ENCODE measurements around the gene INPP5A.

Gene INPP5A

DNA sequence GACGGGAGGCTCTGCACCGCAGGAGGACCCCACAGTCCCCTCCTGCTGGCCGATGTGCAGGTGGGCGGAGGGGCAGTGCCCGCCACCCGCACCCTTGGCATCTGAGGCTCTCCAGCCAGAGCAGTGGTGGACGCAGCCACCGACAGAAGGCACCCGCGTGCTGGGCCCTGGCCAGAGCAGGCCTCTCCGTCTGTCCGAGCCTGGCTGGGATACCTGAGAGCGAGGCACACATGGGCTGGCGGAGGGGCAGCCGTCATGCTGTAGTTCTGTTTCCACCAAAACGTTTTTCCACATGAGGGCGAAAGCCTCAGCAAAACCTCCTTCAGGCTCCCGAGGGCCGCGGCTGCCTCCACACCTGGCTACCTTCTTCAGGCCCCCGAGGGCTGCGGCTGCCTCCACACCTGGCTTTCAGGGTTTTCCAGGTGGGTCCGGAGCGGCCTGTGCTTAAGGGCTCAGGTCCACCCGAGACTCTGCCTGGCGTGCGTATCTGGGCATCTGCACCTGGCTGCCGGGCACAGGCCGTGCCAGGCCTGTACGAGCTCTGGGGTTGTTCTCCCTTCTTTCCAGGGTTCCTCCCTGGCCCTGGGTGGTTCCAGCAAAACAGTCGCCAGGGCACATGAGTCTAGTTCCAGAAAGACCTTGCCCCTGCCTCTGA is 115.5 kb downstream of the INPP5A start:
- no peak for DNase-seq (ENCODE audit: insufficient read length, low spot score)
- FAIRE-seq, result no peak

DNA sequence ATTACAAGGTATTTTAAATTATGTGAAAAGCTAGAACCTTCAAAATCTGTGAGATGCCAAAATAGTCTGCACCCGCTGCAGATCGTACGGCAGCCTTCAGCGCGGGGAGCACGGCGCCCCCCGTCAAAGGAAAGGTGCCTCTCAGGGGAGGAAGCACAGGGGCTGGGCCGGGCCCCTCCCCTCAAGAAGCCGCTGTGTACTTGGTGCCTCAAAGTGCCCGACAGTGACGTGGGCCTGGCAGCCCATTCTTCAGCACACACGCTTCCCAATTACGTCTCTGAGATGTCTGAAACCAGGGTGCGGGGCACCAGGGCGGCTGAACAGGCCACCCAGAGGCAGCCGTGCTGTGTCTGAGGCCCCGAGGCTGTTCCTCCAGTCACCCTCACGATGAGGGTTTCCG is 116.1 kb downstream of the INPP5A start:
- FAIRE-seq (no peak), DNase-seq (ENCODE audit: insufficient read length, low spot score) (no peak)

DNA sequence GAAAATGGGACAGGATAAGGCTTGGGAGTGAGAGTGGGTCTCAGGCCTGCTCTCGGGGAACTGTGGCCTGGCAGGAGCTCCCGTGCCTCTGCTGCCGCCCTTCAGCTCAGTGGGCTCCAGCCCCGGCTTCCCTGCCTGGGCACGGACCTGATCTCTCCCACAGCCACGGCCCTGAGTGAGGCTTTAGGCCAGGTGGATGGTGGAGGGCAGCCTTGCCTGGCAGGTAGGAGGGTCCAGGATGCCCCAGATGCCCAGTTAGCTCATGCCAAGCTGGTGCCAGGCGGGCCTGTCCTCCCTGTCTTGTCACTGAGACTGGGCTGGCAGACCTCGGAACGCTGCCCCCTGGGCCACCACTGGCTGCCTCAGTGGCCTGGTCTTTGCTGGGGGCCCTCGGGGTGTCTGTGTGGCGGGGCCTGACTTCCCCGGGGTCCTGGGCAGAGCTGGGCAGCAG is 116.6 kb downstream of the INPP5A start:
- FAIRE-seq (no peak), DNase-seq (ENCODE audit: insufficient read length, low spot score) (no peak)

DNA sequence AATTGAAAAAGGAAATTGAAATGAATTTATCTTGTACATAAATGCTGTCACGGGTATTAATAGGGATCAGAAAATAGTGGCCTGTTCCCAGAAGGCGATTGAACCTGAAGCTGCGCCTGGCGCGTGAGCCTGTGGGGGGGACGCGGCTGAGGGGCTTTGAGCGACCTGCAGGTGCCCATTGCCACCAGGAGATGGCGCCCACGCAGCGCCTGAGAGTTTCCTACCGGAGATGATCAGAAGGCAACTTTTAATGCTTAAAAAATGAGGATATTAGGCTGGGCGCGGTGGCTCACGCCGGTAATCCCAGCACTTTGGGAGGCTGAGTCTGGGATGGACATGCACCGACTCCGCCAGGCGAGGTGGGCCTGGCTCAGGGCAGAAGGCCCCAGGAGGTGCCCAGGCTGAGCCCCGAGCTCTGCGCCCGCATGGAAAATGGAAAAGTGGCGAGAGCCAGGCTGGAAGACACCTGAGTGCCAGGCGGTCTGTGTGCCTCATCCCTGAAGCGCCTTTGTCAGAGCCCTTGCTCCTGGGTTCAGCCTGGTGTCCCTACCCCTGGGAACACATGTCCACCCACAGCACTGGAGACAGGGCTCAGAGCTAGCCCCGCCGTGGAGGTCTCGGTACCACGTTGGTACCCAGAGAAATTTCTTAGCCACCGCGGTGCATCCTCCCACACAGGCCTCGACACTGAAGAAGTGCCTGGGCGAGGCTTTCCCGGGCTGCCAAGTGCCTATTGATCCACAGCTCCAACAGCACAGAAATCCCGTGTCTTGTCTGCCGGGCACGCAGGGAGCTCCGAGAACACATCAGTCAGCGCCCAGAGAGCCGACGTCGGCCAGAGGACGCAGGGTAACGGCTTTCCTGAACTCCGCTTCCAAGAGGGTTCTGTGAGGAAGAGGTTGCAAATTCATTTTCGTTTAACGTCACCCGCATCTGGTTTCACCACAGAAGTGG is 117.4 kb downstream of the INPP5A start:
- FAIRE-seq (no peak), DNase-seq (ENCODE audit: insufficient read length, low spot score) (peak; percentile 67)

DNA sequence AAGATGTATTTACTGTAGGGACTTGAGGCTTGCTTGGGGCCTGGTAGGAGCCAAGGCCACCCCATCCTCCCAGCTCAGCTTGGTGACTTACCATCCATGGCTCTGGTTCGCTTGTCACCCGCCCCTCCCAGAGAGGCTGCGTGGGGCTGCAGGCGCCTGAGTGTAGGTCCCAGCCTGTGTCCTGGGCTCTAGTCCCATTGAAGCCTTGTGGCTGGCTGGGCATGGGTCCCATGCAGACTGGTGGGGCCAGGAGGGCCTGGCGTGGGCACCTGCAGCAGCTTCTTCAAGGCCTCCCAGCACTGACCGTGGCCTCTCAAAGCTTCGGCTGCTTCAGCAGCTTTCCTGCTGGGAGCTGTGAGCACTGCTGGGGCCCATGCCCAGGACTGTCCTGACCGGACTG is 118.1 kb downstream of the INPP5A start:
- DNase-seq (ENCODE audit: insufficient read length, low spot score) (no peak), FAIRE-seq (no peak)

DNA sequence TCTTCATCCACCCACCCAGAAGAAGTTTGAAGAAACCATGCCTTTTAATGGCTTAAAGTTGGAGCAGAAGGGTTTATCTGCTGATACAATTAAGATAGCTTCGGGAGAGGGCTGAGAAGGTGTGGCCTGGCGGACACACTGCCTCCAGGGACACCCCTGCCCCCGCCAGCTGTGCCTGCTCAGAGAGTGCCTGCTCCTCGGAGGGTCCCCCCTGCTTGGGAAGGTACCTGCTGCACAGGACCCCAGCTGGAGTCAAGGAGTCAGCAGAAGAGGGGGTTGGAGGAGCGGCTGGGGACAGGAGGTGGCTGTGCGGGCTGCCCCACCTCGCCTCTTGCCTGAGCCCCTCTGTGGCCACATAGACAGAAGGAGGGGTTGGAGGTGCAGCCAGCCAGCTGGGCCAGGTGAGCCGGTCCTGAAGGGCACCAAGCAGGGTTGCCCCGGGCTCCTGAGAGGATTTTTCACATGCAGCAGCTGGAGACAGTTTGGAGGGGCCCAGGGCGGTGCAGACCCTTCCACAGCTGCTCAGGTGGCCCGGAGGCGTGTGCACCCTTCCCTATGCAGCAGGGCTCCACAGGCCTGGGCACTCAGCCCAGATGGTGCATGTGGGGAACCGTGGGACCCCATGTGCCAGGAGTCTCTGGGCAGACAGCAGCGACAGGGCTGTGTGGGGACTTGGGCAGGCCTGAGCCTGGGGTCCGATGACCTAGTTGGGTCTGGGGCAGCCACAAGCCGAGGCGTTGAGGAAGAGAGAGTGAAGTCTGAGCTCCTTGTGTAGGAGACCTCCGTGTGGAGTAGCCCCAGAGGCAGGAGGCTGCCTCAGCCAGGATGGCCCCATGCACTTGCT is 118.9 kb downstream of the INPP5A start:
- FAIRE-seq (no peak), DNase-seq (ENCODE audit: insufficient read length, low spot score) (no peak)

DNA sequence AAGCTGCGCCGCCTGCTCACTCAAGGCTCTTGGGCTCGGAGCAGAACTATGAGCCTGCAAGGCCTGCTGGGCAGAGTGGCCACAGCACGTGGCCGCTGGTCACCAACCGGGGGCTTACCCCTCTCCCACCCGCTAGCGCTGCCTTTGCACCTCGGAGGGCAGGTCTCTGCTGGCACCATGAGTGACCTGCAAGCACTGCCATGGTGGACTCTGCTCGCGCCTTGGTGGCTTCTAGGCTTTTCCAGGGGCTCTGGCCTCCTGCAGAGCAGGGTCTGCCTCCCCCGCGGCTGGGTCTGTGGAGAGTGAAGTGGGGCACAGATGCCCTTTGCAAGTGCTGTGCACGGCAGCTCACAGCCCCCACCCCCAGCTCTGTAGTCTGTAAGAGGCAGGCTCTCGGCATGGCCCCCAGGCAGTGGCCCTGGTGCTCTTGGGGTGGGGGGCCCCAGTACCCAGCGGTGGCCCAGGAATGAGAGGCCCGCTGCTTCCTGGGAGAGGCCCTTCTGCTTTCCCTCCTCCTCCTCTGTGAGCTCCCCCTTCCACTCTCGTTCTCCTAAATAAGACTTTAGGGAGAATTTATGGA is 119.6 kb downstream of the INPP5A start:
- FAIRE-seq (no peak), DNase-seq (ENCODE audit: insufficient read length, low spot score) (no peak)

DNA sequence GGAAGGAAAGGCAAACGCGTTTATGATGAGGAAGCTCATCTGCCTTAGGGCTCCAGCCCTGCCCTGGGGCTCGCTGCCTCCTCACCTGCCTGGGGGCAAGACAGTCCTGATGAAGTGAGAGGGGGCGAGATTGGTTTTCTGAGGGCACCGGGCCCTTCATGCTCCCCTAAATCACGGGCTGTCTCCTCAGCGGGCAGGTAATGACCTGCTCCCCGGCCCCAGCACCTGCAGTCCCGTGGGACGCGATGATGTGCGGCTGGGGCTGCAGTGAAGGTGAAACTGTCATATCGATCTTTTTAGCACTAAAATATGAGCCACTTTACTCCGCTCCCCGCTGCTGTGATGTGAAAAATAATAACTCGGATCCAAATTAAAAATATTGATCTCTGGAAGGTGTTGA is 120.2 kb downstream of the INPP5A start:
- DNase-seq (ENCODE audit: insufficient read length, low spot score), result no peak
- FAIRE-seq, result no peak

DNA sequence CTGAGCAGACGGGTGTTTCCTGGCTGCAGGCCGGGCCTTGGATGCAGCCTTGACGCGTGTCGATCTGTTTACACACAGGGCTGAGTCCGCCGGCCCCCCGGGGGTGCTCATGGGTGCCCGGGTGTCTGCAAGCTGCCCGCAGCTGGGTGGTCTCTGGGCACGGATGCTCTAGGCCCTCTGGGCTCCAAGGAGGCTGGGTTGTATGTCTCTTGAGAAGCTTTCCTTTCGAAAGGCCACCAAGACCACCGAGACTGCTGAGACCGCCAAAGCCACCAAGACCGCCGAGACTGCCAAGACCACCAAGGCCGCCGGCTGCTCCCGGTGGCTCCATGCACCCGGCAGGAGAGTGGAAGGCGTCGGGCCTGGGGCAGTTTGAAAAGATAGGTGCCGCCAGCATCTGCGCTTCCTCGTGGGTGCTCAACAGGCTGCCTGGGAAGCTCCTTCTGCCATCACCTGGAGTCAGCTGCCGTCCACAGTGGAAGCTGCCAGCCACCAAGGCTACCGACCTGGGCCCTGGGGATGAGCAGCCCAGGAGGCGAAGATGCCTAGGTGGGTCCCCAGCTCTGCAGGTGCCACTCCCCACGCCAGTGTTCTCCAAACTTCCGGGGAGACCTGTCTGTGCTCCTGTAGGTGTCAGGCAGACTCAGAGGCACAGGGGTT is 121.1 kb downstream of the INPP5A start:
- FAIRE-seq, result no peak
- no peak for DNase-seq (ENCODE audit: insufficient read length, low spot score)

DNA sequence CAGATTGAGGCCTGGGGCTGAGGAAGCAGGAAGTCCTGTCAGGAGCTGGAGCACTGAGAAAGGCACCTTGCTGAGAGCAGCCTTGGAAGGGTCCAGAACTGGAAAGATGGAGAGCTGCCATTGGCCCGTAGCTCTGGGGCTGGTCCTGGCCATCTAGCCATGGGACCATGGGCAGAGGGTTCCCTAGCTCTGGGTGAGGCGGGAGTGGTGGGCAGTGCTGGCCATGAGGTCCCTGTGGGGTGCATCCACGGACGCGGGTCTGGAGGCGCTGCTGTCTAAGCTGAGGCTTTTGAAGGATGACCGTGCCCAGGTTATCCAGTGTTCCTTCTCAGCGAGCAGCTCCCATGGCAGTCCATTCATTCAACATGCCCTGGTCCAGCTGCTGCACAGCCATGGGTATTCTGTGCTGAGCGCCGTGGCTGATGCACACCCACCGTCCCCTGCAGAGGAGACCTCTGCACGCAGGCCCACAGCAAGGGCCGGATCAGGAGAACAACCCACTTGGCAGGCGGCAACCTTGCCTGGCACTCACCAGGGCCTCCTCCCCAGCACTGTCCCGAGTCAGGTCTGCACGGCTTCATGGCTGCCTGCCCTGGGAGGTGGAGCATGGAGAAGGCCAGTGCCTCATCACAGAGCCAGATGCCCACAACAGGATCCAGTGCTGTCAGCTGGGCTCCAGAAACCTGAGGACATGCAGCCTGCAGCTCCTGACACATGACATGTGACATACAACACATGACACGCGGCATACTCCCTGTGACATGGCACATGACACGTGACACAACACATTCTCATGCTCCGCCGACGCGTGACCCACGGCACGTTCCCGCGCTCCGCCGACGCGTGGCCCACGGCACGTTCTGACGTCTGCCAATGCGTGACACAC is 121.9 kb downstream of the INPP5A start:
- DNase-seq (ENCODE audit: insufficient read length, low spot score) (no peak), FAIRE-seq (no peak)

DNA sequence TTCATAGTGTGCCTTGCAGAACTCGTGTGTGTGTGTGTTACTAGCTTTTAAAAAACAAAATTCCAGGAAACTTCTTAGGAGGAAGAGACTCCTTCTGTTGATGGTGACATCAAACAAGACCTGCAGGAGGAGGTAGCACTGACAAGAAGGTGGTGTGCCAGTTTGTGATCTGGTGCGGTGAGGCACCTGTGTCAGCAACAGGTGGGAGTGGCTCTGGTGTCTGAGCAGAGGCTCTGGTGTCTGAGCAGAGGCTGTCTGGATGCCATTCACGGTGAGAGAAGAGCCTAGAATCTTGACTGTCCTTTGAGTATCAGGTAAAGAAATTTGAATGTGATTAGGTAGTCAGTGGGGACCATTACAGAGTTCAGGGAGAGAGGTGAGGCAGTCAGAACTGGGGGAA is 122.8 kb downstream of the INPP5A start:
- no peak for FAIRE-seq
- no peak for DNase-seq (ENCODE audit: insufficient read length, low spot score)

DNA sequence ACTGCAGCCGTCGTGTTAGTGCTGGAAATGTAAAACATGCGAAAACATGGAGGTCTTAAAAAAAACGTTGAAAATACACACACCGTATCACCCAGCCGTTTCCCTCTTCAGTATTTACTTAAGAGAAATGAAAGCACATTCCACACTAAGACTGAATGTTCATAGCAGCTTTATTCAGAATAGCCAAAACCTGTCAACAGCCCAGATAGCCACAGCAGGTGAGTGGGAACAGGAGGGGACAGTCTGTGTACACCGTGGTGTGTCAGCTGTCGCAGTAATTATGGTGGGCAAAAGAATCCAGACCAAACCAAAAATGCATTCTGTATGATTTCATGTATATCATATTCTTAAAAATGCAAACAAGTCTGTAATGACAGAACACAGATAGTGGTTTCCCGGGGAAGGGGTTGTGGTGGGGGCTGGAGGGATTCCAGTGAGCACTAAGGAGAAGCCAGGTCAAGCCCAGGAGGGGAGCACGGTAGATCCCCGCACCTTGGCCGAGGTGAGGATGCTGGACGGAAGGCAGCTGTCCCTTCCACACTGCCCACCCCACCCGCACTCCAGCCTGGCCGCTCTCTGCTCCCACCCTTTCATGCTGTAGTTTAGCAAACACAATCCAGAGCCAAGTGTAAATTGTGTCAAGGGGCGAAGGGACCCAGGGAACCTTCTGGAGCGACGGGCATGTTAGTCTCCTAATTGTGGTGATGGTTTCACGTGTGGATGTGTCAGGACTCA is 124.8 kb downstream of the INPP5A start:
- no peak for FAIRE-seq

DNA sequence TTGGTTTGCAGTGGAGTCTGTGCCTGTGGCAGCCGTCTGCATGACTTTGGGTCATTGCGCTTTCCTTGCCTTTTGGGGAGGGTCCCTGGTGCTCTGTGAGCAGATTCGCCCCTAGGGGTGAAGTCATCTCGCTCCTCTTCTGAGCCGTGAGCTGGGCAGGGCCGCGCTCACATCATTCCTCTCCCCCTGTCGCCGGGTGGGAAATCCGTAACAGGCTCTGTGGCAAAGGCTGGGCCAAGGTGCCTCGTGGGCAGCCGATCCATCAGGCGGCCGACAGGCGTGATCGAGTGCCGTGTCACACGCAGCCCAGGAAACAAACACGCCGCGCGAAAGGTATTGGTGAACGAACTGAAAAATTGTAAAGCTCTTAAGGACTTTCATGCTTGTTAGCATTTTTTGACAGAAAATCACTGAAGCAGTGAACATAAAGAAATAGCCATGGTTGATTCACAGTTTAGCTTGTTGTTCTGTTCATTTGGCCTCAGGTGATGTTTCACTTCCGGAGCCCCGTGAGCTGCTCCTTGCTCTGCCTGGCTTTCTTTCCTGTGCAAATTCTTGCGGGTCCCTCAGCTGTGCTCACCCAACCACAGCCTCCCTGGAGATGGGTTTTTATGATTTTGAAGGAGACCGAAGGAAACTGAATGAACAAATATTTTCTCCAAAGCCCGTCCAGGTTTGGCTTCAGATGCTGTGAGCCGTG is 126.2 kb downstream of the INPP5A start:
- no peak for DNase-seq (ENCODE audit: insufficient read length, low spot score)
- no peak for FAIRE-seq

More for the DNA sequence above, 124.8 kb downstream of the INPP5A start:
- no peak for DNase-seq (ENCODE audit: insufficient read length, low spot score)

DNA sequence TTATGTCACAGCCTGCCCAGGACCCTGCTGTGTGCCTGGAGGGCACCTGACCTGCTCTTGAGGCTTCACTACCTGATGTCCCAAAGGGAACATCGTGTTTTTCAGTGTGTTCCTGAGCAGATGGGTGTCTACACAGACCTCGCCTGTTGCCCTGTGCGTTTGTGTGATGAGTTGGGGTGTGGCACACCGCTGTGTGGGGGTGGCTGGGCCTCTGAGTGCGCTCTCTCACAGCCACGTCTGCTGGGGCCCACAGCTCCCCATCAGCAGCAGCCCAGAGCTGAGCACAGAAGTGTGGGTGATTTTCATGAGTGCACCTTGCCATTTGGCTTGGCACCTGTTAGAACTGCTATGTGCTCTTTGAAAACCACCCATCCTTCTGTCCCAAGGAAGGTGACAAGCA is 126.8 kb downstream of the INPP5A start:
- FAIRE-seq (no peak), DNase-seq (ENCODE audit: insufficient read length, low spot score) (no peak)

DNA sequence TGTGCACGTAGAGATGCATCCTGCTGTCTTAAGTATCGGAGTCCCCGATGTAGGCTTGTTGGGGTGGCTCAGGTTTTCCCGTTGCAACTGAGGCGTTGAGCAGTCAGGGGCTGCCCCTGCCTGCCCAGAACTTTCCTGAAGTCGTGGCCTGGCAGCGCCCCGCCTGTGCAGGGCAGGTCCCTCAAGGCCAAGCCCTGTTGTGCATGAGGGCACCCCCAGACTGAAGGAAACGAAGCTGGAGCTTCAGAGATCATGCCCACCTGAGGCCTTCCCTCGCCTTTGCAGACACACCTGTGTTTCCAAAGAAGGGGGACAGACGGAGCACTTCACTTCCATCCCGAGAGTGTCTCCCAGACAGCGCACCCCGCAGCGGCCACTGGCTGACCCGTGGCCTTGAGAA is 127.3 kb downstream of the INPP5A start:
- no peak for FAIRE-seq
- DNase-seq (ENCODE audit: insufficient read length, low spot score), result no peak

DNA sequence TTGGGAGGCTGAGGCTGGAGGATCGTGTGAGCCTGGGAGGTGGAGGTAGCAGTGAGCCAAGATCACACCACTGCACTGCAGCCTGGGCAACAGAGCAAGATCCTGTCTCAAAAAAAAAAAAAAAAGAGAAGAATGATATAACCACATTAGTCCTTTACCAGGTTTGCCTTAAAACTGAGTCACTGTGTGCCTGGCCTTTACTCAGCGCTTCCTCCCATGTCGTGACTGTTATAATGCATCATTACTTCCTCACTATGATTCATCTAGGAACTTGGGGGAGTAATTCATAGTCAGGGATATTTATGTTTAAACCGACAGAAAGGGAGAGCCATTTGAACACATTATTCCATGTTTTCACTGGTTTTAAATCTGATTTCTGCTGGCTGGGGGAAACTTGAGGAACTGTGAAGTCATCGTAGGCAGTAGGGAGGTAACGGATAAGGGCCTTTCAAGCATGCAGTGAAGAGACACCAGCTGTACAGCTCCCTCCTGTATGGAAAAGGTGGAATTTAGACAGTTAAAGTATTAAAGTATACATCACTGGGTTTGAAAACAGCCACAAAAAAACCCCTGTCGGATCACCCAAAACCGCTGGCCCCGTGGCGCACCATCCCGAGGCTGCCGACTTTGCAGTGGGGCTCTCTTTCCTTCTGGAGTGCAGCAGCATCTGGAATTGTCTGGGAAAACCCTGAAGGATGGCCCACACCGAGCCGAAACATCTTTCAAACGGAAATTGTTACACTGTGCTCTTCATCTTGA is 128.5 kb downstream of the INPP5A start:
- DNase-seq (ENCODE audit: insufficient read length, low spot score) (peak; percentile 42), FAIRE-seq (no peak)

DNA sequence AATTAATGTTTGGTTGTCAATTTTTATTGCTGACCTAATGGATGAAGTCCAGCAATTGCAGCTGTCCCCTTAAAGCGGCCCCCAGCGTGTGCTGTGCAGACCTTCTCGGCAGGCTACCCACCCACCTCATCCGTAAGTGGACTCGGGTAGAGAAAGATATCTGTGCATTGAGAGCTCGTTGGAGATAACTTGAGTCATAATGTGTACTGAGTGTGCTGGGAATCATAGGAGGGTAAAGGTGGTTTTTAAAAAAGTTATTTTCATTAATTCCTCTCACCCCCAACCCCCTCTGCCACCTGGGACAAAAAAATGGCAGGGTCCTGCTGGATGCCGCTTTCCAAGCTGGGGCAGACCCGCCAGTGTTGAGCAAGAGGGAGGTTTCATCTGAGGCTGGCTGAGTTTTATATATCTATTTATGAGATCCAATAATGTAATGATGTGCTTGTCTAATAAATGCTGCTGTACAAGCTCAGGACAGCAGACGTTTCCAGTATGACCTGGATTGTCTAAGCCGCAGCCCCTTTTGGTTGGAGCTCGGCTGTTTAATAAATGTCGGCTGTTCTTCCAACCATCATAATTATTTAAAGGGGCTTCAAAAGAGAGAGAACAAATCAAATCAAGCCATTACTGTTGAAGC is 129.2 kb downstream of the INPP5A start:
- DNase-seq (ENCODE audit: insufficient read length, low spot score) (no peak), FAIRE-seq (no peak)

Data from HTR-8/SVneo (cell line).